Urinary bladder (tissue), 4 donors: ENCODE results near the gene ZNF516. TPM values are rescaled to one million over a fixed set of nuclear protein-coding genes. Genes with fewer than 3 reads are reported as not detected.

Source experiments
- DNase-seq: peaks from one replicate; pipeline ENCODE4 v3.0.0-alpha.2; 2015; ENCODE audit errors: extremely low spot score
- H3K27ac ChIP-seq: one replicate; pipeline ENCODE4 v1.5.1; 2013; ENCODE audit warnings: low read depth, mild to moderate bottlenecking, moderate library complexity
- H3K36me3 ChIP-seq: one replicate; pipeline ENCODE4 v1.6.1; 2013; ENCODE audit warnings: mild to moderate bottlenecking, moderate library complexity; ENCODE audit not compliant: insufficient read depth
- H3K4me1 ChIP-seq: one replicate; pipeline ENCODE4 v1.6.1; 2013; ENCODE audit warnings: mild to moderate bottlenecking, moderate library complexity; ENCODE audit not compliant: insufficient read depth
- H3K4me3 ChIP-seq: one replicate; pipeline ENCODE4 v1.5.1; 2013; ENCODE audit warnings: low read depth, low read length
- WGBS: extraction: QIAGEN DNeasy Blood & Tissue Kit; methylation state at CpG from one replicate; pipeline ENCODE4 v1.1.7; 2013; 5-methylcytosine and 5-hydroxymethylcytosine counted together
- polyA plus RNA-seq: library from polyadenylated mRNA; stranded (reverse); fragments of 200-250 nt; gene quantifications from one replicate; pipeline ENCODE4 v1.2.3, GENCODE V29; 2013
- total RNA-seq: library from RNA; depleted of rRNA; stranded (reverse); fragments of >200 nt; gene quantifications from one replicate; pipeline ENCODE4 v1.2.3, GENCODE V29; 2014
- donor health status: healthy with polysubstance abuse.
- donor health status: healthy.

The ZNF516 gene
- total and polyA plus RNA-seq, 2 donors: 16.1 to 30.5 TPM

DNA sequence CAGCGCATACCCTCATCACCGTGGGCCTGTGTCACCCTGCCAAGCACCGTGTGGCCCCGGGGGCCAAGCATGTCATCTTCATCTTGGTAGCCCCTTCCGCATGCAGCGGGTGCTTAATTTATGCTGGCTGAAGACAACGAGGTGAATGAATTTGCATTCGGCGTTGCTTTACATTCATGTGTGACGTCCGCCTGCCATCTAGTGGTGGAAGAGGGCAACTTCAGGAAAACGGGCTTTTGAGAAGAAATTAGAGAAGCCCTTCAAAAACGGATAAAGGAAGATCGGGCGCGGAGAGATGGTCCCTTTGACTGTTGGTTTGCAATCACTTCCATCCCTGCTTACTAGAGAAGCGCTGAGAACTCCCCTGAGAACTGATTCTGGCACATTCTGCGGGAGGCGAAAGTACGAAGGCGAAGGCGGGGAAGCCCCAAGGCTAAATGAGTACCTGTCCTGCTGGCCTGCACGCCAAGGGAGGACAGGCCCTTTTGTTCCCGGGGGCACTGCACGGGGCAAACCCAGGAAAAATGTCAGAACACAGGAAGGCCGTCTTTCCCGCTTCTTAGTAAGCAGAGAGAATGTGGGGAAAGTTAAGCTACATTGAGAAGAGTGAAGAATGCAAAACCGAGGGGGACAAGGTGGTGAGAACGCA, 145.9 kb downstream of the ZNF516 start:
- Histone ChIP-seq H3K27ac (no peak overlapping the region), H3K4me3 (no peak overlapping the region), H3K36me3 (no peaks in the 10 kb centered on the region), H3K4me1 (no peaks in the 10 kb centered on the region)
- peak; percentile 54 for DNase-seq
- 35% methylated on average over 29 of the region's 29 CpGs for WGBS

DNA sequence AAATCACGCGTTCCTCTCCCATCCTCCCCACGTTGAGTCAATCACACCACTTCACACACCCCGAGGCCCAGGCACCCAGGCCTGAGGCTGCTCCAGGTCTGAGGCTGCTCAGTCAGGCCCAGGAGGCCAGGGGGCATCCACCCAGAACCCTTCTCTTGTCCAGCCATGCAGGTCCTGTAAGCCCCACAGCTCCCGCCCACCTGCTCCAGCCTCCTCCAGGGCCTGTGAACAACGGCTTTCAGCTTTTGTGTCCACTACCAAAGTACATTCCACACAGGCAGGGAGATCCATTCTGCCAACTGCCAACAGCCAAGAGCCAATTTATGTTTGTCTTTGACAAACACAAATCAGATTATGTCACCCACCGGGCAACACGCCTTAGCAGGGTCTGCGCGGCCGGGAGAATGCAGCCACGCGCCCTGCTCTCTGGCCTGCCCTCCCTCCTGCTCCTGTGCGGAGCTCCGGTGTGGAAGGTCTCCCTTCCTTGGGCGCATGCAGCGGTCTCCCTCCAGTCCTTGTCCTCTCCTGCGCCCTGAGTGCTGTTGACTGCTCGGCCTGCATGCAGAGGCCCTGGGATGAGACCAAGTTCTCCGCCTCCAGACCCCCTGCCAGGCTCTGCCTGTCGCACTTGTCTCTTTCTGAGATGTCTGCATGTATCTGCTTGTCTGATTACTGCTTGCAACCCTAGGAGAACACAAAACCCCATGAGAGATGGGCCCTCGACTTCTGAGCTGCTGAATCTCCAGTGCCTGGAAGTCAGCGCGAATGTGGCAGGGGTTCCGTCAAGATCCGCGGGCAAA, 146.6 kb downstream of the ZNF516 start:
- Histone ChIP-seq H3K4me1 (no peaks in the 10 kb centered on the region), H3K4me3 (no peak overlapping the region), H3K27ac (no peak overlapping the region), H3K36me3 (no peaks in the 10 kb centered on the region)
- DNase-seq: no peak
- WGBS: 80% methylated on average over 27 of the region's 27 CpGs

- no peak overlapping the region for H3K4me3 ChIP-seq
- no peak for DNase-seq
- H3K4me1 ChIP-seq: no peaks in the 10 kb centered on the region
- 95% methylated on average over 7 of the region's 7 CpGs for WGBS
- H3K36me3 ChIP-seq: no peaks in the 10 kb centered on the region
- no peak overlapping the region for H3K27ac ChIP-seq
These were observed 147.7 kb downstream of the ZNF516 start for GRCh38 chr18:76347341-76347740.

GRCh38 chr18:76346490-76347130, 148.4 kb downstream of the ZNF516 start:
- WGBS: 95% methylated on average over 29 of the region's 29 CpGs
- DNase-seq: no peak
- Histone ChIP-seq H3K4me1 (no peaks in the 10 kb centered on the region), H3K27ac (no peak overlapping the region), H3K36me3 (no peaks in the 10 kb centered on the region), H3K4me3 (no peak overlapping the region)

DNA sequence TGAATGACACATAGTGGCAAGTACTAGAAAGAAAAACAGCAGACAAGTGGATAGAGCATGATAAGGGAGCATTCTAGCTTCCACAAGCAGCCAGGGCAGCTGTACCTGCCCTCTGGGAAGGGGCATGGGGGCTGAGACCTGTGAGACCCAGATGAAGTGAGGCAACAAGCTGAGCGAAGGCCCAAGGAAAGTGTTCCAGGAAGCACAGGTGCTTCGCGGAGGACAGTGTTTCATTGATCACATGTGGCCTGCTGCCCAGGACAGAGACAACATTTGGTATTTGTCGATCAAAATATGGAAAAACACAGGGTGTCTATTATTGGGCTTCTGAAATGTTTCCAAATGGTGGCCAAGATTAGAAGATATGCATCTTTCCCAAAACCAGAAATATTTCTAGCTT, 149.1 kb downstream of the ZNF516 start:
- Histone ChIP-seq H3K4me1 (no peaks in the 10 kb centered on the region), H3K36me3 (no peaks in the 10 kb centered on the region), H3K4me3 (no peak overlapping the region), H3K27ac (no peak overlapping the region)
- WGBS: 92% methylated on average over 4 of the region's 4 CpGs
- no peak for DNase-seq

- Histone ChIP-seq H3K36me3 (no peaks in the 10 kb centered on the region), H3K4me3 (no peak overlapping the region), H3K4me1 (no peaks in the 10 kb centered on the region), H3K27ac (no peak overlapping the region)
- DNase-seq: no peak
- 97% methylated on average over 3 of the region's 3 CpGs for WGBS
These were observed 151.0 kb downstream of the ZNF516 start for GRCh38 chr18:76343938-76344569.

GRCh38 chr18:76340410-76340809, 154.6 kb downstream of the ZNF516 start:
- Histone ChIP-seq H3K4me1 (no peaks in the 10 kb centered on the region), H3K4me3 (no peak overlapping the region), H3K36me3 (no peaks in the 10 kb centered on the region), H3K27ac (no peak overlapping the region)
- no peak for DNase-seq
- WGBS: 90% methylated on average over 2 of the region's 2 CpGs

- WGBS: 62% methylated on average over 2 of the region's 2 CpGs
- Histone ChIP-seq H3K4me3 (no peak overlapping the region), H3K27ac (no peak overlapping the region), H3K4me1 (no peaks in the 10 kb centered on the region), H3K36me3 (no peaks in the 10 kb centered on the region)
- no peak for DNase-seq
These were observed 155.8 kb downstream of the ZNF516 start for GRCh38 chr18:76339246-76339620.

DNA sequence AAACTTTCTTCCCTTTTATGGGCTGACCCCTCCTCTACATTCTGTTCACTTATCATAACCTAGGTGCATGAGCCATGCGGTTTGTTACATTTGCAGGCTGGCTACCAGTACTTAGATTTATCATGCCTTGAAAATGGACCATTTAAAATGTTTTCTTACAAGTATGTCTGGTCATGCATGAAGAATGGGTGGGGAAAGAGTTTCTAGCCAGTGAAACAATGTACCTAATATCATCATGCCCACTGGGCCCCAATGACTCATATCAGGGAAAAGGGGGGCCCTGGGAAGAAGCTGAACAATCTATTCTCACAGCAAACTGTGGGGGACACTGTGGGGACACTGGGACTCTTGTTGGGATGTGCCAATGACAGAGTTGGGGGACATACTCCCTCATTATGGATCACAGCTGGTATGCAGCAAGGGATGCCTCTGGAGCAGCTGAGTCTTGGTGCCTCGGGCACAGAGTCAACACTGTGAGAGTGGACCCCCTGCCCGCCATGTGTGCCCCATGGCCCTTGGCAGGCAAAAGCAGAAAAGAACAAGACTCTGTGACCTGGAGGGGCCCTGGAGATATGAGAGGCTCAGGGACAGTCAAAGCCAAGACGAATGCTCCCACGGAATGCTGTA, 156.3 kb downstream of the ZNF516 start:
- no peak overlapping the region for H3K27ac ChIP-seq
- H3K4me1 ChIP-seq: no peaks in the 10 kb centered on the region
- DNase-seq: no peak
- no peaks in the 10 kb centered on the region for H3K36me3 ChIP-seq
- no peak overlapping the region for H3K4me3 ChIP-seq
- 78% methylated on average over 5 of the region's 5 CpGs for WGBS

DNA sequence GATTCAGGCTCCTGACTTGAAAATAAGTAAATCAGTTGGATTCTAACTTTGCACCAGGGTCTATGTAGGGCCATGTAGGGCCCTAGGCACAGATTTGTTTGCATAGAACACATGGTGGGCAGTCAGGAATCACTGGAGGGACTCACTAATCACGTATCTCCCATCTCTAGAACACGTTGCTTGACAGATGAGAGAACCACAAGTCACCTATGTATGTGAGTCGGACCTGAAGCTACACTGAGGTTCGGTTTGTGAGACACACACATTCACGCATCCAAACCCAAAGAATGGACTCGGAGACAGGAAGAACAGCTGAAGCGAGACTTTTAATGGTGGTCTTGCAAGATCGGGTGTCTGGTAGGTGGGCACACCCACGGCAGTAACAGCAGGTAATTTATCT, 157.0 kb downstream of the ZNF516 start:
- Histone ChIP-seq H3K4me3 (no peak overlapping the region), H3K4me1 (no peaks in the 10 kb centered on the region), H3K36me3 (no peaks in the 10 kb centered on the region), H3K27ac (no peak overlapping the region)
- WGBS: 94% methylated on average over 9 of the region's 9 CpGs
- DNase-seq: no peak

GRCh38 chr18:76335859-76336640, 159.0 kb downstream of the ZNF516 start:
- H3K4me1 ChIP-seq: no peaks in the 10 kb centered on the region
- WGBS: 90% methylated on average over 10 of the region's 10 CpGs
- no peak overlapping the region for H3K27ac ChIP-seq
- no peak for DNase-seq
- H3K4me3 ChIP-seq: no peak overlapping the region
- no peaks in the 10 kb centered on the region for H3K36me3 ChIP-seq

DNA sequence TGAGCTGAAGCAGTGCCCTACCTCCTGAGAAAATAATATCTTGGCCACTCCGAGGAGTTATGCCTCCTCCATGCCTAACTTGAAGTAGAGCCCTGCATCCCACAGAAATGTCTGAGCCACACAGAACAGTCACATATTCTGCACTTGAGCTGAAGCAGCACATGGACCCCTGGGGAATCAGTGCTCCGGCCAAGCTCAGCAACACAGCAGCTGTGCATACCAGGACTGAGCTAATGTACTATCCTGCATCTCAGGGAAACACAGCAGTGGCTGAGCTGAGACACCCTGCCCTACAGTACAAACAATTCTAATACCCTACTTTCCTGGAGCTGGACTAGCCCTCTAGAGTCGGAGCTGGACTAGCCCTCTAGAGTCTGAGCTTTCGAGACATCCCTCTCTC, 166.9 kb downstream of the ZNF516 start:
- DNase-seq: no peak
- 68% methylated on average over 4 of the region's 4 CpGs for WGBS
- Histone ChIP-seq H3K27ac (no peak overlapping the region), H3K4me1 (no peaks in the 10 kb centered on the region), H3K4me3 (no peak overlapping the region), H3K36me3 (no peaks in the 10 kb centered on the region)

DNA sequence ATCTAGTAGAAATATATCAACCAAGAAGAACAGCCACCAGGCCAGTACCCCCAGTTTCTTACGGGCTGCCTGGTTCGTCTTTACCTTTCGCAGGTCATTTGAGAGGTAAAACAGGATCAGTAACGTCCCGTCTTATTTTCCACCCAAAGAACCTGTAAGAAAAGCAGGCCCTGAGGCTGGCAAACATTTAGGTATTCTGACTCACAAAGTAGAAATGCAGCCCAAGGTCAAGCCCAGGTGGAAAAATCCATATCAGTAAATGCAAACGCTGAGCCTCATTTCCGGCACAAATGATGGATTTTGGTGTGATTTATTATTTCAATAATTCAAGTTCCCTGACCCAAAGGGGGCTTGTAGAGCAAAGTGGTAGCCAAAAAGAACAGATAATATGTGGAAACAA, 171.2 kb downstream of the ZNF516 start:
- H3K27ac ChIP-seq: no peak overlapping the region
- no peaks in the 10 kb centered on the region for H3K36me3 ChIP-seq
- 94% methylated on average over 7 of the region's 7 CpGs for WGBS
- no peak overlapping the region for H3K4me3 ChIP-seq
- no peaks in the 10 kb centered on the region for H3K4me1 ChIP-seq
- DNase-seq: no peak
